NCI-H446 (cell line): ENCODE data around the gene F5.
"Not testable (repeated sequence)": the region's sequence is repeated elsewhere in the genome, so short reads cannot be mapped to it uniquely, and the experiment has no call there.

Experiments
- DNase-seq, 2 experiments: peaks; one replicate each; lab custom pipeline; 2025; lab: John Stamatoyannopoulos, UW

The F5 gene

GRCh38 chr1:169538998-169539871, 47.0 kb downstream of the F5 start:
- peak in 1 of 2 experiments; percentile 62 for DNase-seq

DNA sequence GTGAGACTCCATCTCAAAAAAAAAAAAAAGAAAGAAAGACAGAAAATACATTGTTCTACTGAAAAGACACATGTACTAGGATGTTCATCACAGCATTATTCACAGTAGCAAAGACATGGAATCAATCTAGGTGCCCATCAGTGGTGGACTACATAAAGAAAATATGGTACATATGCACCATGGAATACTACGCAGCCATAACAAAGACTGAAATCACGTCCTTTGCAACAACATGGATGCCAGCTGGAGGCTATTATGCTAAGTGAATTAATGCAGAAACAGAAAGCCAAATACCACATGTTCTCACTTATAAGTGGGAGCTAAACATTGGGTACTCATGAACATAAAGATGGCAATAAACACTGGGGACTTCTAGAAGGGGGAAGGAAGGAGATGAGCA, 51.6 kb downstream of the F5 start:
- no peak for DNase-seq

GRCh38 chr1:169533528-169534190, 52.6 kb downstream of the F5 start:
- DNase-seq, result not testable (repeated sequence)

GRCh38 chr1:169530448-169530847, 55.8 kb downstream of the F5 start:
- DNase-seq, result no peak

GRCh38 chr1:169529068-169529642, 57.1 kb downstream of the F5 start:
- DNase-seq, result no peak

GRCh38 chr1:169528215-169529067, 57.8 kb downstream of the F5 start:
- DNase-seq, result no peak

GRCh38 chr1:169527451-169528214, 58.6 kb downstream of the F5 start:
- no peak for DNase-seq

DNA sequence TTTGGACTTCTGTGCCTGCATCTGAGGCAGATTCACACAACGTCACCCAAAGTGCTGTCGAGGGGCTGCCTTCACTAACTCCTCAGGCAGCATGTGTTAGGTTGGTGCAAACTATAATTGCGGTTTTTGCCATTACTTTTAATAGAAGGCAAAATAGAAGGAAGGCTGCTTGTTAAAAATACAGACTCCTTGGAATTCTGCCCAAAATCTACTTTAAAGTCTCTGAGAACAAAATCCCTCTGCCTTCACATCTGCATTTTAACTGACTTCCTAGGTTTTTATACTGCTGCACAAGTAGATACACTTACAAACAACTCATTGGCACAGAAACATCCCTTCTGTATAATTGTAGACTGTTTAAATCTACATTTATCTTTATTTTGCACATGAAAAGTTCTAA, 59.3 kb downstream of the F5 start:
- no peak for DNase-seq

DNA sequence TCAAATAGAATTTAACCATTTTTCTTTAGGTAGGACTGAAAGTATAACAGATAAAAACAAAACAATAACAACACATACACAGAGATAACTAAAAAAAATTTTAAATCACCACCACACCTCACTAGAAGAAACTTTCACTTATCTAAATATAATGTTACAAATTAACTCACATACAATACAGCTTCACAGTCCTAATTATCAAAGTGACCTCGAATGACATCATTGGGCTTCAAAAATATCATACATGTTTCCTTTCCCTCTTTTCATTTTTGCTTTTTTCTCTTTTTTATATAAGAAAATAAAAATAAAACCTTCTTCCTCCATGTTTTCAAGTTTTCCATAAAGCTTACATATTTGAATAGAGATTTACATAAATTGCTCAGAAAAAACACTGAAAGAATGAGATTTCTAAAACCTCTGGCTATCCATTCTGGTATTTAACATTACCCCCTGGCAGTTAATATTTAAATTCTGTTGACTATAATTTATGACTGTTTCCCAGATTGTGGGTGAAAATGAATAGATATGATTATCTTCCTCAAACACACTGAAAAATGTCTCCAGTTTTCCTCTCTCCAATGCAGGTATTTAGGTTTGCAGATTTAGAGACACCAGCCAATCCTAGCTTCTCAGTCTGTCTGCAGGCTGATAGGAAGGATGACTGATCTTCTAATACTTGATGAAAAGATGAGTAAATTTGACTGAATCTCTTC, 60.0 kb downstream of the F5 start:
- DNase-seq, result no peak

DNA sequence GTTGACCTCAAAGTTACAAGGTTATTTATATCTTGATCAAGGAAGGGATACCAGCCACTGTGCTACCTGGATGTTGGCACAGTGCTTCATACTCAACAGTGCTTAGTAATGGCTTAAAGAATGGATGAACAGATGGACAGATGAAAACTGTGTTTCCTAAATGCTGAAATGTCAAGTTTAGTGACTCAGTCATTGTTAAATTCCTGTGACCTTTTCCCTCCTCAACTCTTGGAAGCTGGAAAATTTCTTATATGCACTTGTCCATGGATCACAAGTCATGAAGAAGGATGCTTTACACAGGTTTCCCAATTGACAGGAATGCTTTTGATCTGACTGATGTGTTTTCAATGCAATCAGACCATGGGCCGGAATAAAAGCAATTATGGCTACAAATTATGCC, 60.9 kb downstream of the F5 start:
- no peak for DNase-seq

DNA sequence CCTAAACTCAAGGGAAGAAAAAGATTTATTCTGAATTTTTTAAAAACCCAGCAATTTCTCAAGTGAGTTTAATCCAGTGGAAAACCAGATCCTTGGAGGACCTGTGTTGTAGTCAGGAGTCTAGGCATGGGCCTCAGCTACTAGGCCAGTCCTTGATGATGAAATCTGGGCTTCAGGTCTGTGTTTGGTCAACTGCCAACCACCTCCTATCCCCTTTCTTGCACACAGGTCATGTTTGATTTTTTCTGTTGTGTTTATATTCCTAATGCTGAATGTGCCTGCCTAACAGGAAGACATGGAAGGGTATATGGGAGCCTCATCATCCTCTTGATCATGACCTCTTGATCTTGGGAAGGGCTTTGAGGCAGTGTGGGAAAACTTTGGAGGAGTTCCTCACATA, 62.4 kb downstream of the F5 start:
- no peak for DNase-seq

- DNase-seq, result no peak
Observed at GRCh38 chr1:169521226-169521625, 65.1 kb downstream of the F5 start.

GRCh38 chr1:169517558-169518186, 68.6 kb downstream of the F5 start:
- DNase-seq, result no peak

DNA sequence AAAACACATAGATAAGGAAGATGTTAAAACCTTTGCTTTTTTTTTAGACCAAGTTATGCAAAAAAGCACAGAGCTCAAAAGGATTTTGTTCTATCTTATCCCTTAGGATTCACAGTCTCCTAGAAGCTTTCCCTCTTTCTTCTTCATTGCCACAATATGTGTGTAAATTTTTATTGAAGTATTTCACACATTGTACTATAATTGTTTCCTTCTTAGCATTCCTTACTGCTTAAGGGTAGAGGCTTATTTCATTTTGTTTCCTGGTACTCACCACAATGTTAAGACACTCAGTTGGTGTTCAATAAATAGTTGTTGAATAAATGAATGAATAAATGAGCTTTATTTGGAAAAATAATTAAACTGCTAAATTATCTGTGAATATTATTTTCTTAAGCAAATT, 70.6 kb downstream of the F5 start:
- no peak for DNase-seq

DNA sequence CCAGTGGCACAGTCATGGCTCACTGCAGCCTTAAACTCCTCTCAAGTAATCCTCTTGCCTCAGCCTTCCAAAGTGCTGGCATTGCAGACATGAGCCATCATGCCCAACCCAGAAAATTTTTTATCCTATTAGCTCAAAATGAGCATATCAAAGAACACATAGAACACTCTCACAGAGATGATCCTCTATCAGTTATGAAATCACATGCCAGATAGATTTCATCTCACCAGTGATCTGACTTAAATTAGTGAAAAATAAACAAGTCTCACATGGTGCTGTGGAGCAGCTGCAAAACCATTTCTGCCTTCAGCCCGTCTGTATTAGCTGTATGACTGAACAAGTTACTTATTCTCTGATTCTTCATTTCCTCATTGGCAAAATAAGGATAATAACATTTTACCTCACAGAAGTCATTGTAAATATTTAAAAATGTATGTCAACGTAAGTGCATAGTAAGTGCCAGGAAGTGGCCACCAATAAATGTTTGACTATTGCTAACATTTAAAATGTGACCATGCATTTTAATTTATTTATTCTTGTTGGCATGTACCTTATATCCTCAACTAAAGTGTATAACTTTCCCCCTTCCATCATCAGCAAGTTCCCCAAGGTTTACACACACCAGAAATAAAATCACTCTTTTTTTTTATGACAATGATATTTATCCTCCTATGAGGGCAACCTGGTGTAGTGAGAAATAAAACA, 71.6 kb downstream of the F5 start:
- DNase-seq, result no peak

DNA sequence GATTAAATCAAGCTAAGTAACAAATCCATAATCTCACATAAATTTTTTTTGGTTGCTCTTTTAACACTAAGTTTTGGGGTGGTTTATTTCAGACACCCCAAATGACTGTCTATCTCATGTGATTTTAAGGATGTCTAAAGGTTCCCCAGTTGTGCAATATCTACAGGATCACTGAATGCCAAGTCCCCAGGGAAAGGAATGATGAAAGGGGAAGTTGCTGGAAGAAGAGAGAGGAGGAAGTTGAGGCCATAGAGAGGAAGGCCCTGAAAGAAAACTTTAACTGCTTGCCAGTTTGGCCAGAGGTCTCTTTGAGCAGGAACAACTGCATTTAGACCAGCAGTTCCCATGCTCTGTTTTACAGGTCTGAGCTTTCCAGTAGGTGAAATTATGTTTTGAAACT, 73.1 kb downstream of the F5 start:
- DNase-seq, result no peak

DNA sequence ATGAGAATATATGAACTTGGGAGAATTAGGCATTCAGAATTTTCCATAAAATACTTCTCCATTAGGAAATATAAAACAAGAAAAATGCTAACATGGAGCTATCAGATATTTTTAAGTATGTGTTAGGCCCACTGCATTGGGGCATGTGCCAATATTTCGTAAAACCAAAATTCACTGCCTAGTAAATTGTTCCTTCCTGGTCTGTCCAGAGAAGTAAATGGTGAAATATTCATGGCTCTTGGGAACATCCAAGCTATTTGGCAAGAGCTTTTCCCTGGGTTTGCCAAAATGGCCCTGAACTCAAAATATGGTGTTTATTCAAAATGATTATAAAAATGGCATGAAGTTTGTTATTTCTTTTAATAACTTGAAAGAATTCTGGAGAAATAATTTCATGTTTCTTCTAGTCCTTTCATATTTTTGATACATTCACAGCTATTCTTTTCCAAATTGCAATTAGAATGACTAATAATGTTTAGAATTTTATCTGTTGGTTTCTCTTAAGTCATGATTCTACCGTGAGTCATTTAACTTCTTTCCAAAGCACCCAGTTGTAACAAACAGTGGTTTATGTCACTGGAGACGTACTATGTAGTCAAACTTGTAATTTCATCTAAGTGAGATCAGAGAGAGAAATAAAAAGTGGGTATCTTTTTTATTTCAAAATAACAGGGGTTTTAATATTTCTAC, 74.8 kb downstream of the F5 start:
- peak; percentile 60 for DNase-seq

GRCh38 chr1:169510060-169510459, 76.2 kb downstream of the F5 start:
- no peak for DNase-seq

- peak in 1 of 2 experiments; percentile 56 for DNase-seq
Observed at GRCh38 chr1:169509354-169509753, 76.9 kb downstream of the F5 start.
